Thyroid gland (tissue), 4 donors: ENCODE results near the gene CD1B.

Source experiments
- POLR2A ChIP-seq, 2 donors: fragments of 450-650 bp; IDR thresholded peaks; one replicate each; pipeline ENCODE4 v1.6.1; 2017; ENCODE audit warnings: antibody characterized with exemption in 2 of 2, mild to moderate bottlenecking in 2 of 2, moderate library complexity in 1 of 2
- TF ChIP-seq, protein P1 (sequence below), 6 experiments: fragments of 200-600 bp in 3 of 6; fragments of 450-650 bp in 3 of 6; sonication (generic) in 3 of 6; IDR thresholded peaks; one replicate each; pipeline ENCODE4 v1.5.1; 2016 to 2019; ENCODE audit warnings: antibody characterized with exemption in 6 of 6, mild to moderate bottlenecking in 2 of 6, inconsistent platforms in 1 of 6, moderate library complexity in 1 of 6

- TF ChIP-seq, protein P1, sequence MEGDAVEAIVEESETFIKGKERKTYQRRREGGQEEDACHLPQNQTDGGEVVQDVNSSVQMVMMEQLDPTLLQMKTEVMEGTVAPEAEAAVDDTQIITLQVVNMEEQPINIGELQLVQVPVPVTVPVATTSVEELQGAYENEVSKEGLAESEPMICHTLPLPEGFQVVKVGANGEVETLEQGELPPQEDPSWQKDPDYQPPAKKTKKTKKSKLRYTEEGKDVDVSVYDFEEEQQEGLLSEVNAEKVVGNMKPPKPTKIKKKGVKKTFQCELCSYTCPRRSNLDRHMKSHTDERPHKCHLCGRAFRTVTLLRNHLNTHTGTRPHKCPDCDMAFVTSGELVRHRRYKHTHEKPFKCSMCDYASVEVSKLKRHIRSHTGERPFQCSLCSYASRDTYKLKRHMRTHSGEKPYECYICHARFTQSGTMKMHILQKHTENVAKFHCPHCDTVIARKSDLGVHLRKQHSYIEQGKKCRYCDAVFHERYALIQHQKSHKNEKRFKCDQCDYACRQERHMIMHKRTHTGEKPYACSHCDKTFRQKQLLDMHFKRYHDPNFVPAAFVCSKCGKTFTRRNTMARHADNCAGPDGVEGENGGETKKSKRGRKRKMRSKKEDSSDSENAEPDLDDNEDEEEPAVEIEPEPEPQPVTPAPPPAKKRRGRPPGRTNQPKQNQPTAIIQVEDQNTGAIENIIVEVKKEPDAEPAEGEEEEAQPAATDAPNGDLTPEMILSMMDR (IDR thresholded peaks at IDR 0.05) = no peak
- no peak for TF ChIP-seq POLR2A (IDR thresholded peaks at IDR 0.05)
These were observed 40.9 kb downstream of the CD1B start for GRCh38 chr1:158290321-158290844.
